ENCODE data around the gene DISC1.

GRCh38 chr1:231862611-231863010 lies 236.0 kb downstream of the DISC1 start:
- TF ChIP-seq EZH2 (IDR thresholded peaks at IDR 0.05; ENCODE audit: insufficient read depth, poor library complexity, severe bottlenecking) (no peak), EZH2phosphoT487 (IDR thresholded peaks at IDR 0.05; ENCODE audit: insufficient read depth, low read depth) (no peak)

All from GM23248 (cell line).